Measurements from ENCODE around the gene MARS1.
"Not testable (repeated sequence)": the region's sequence is repeated elsewhere in the genome, so short reads cannot be mapped to it uniquely, and the experiment has no call there.

The MARS1 gene

DNA sequence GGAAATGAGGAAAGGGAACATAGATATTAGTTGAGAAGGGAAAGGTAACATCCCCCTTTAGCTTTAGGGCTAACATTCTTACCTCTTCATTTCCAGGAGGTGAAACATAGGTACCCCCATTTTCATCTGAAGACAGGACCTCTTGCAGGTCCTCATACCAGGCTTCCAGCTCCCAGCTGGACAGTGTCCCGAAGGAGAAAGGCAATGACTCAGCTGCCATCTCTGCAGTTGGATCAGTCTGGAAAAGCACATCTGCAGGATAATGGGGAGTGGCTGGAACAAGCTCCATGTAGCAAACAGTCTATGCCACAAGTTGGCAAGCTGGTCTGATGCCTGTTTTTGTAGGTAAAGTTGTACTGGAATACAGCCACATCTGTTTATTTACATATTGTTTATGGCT, 29.3 kb downstream of the MARS1 start:
- Mint-ChIP-seq H3K4me3 (no peak overlapping the region), H3K9me3 (no peaks in the 10 kb centered on the region), H3K36me3 (peaks cover 37% of the 10 kb centered on the region), H3K27me3 (no peaks in the 10 kb centered on the region), H3K4me1 (peaks cover 25% of the 10 kb centered on the region), H3K27ac (peak overlapping the region; percentile 83)
- DNase-seq (ENCODE audit: low spot score in 2 of 2): no peak
- no peak for ATAC-seq (ENCODE audit: low read depth)

DNA sequence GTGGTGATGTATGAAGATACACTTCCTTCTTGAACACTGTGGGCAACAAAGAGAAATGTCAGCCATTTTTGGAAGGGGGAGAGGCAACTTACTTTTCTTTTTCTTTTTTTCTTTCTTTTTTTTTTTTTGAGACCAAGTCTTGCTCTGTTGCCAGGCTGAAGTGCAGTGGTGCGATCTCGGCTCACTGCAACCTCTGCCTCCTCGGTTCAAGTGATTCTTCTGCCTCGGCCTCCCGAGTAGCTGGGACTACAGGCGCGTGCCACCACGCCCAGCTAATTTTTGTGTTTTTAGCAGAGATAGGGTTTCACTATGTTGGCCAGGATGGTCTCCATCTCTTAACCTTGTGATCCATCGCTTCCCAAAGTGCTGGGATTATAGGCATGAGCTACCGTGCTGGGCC, 29.9 kb downstream of the MARS1 start:
- peaks cover 33% of the 10 kb centered on the region for H3K36me3 Mint-ChIP-seq
- H3K4me3 Mint-ChIP-seq; H3K9me3 Mint-ChIP-seq; DNase-seq (ENCODE audit: low spot score in 2 of 2); H3K27me3 Mint-ChIP-seq; ATAC-seq (ENCODE audit: low read depth): not testable (repeated sequence)
- peak overlapping the region; percentile 83 for H3K27ac Mint-ChIP-seq
- peaks cover 25% of the 10 kb centered on the region for H3K4me1 Mint-ChIP-seq

DNA sequence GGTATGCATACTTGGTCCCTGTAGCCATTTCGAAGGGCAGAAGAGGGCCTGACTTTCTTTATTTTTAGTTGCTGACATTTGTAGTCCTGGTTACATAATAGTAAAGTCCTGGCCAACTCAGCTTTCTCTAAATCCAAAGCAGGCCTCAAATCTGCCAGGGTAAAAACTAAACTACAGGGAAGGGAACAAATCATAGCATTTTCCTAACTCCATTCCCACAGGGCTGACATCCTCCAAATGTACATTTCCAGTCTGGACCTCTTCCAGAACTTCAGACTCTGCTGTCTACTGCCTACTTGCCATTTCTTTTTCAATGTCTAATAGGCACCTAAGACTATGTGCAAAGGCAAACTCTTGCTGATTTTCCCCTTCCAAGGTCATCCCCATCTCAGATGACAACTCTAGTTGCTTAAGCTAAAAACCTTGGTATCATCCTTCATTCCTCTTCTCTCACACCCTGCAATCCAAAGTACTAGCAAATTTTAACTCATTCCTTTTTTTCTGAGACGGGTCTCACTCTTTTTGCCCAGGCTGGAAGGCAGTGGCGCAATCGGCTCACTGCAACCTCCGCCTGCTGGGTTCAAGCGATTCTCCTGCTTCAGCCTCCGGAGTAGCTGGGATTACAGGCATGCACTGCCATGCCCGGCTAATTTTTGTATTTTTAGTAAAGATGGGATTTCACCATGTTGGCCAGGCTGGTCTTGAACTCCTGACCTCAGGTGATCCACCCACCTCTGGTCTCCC, 30.5 kb downstream of the MARS1 start:
- Mint-ChIP-seq H3K27ac (peak overlapping the region; percentile 83), H3K36me3 (peaks cover 26% of the 10 kb centered on the region), H3K4me1 (peaks cover 28% of the 10 kb centered on the region), H3K4me3 (peak overlapping the region; percentile 97), H3K9me3 (no peaks in the 10 kb centered on the region), H3K27me3 (no peaks in the 10 kb centered on the region)
- ATAC-seq (ENCODE audit: low read depth) (no peak), DNase-seq (ENCODE audit: low spot score in 2 of 2) (no peak)

DNA sequence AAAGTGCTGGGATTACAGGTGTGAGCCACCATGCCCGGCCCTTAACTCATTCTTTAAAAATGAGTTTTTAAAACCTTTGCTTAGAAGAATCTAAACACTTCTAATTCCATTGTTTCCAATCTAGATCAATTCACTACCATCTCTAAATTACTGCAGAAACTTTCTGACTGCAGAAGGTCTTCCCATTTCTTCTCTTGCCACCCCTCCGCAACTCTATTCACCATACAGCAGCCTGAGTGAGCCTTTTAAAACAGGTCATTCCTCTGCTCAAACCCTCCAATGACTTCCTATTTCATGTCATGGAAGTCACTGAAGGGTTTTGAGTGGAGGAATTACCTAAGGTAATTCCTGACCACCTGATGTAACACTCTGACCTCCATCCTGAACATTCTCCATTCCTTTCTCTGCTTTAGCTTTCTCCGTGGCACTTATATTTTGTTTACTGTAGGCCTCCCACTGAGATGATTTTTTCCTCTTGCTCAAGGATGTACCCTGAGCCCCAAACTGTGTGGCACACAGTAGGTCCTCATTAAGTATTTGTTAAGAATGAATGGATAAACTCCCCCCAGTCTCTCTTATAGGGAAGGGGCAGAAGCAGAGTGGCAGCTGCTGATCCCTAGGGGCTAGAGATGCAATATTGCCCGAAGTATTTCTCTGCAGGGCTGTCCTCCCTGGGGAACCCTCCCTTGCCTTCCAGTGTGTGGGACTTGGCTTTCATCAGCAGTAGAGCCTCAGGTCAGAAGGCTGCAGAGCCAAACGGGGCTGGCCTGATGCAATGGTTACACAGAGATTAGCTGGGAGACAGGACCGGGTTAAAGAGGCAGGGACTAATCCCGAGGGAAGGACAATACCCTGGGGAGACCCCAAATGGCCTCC, 31.3 kb downstream of the MARS1 start:
- Mint-ChIP-seq H3K27me3 (no peaks in the 10 kb centered on the region), H3K4me1 (peaks cover 35% of the 10 kb centered on the region), H3K4me3 (peak overlapping the region; percentile 97), H3K27ac (peak overlapping the region; percentile 99), H3K9me3 (no peaks in the 10 kb centered on the region), H3K36me3 (peaks cover 24% of the 10 kb centered on the region)
- ATAC-seq (ENCODE audit: low read depth) (no peak), DNase-seq (ENCODE audit: low spot score in 2 of 2) (peak in 1 of 2 donors; percentile 29)

DNA sequence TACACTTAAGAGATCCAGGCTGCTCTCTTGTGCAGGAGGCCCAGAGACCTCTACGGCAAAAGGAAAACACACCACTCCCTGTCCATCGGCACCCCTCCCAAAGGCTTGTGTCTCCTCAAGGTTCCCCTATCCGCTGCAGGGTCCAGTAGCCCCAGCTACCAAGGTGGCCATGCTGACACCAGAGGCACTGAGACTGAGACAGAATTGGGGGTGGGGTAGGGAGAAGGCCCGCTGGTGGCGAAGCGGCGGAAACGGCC, 31.9 kb downstream of the MARS1 start:
- H3K4me1 Mint-ChIP-seq: peaks cover 39% of the 10 kb centered on the region
- DNase-seq (ENCODE audit: low spot score in 2 of 2) (peak in 1 of 2 donors; percentile 29), ATAC-seq (ENCODE audit: low read depth) (no peak)
- no peaks in the 10 kb centered on the region for H3K9me3 Mint-ChIP-seq
- H3K27ac Mint-ChIP-seq: peak overlapping the region; percentile 99
- H3K27me3 Mint-ChIP-seq: no peaks in the 10 kb centered on the region
- H3K36me3 Mint-ChIP-seq: peaks cover 24% of the 10 kb centered on the region
- peak overlapping the region; percentile 97 for H3K4me3 Mint-ChIP-seq

DNA sequence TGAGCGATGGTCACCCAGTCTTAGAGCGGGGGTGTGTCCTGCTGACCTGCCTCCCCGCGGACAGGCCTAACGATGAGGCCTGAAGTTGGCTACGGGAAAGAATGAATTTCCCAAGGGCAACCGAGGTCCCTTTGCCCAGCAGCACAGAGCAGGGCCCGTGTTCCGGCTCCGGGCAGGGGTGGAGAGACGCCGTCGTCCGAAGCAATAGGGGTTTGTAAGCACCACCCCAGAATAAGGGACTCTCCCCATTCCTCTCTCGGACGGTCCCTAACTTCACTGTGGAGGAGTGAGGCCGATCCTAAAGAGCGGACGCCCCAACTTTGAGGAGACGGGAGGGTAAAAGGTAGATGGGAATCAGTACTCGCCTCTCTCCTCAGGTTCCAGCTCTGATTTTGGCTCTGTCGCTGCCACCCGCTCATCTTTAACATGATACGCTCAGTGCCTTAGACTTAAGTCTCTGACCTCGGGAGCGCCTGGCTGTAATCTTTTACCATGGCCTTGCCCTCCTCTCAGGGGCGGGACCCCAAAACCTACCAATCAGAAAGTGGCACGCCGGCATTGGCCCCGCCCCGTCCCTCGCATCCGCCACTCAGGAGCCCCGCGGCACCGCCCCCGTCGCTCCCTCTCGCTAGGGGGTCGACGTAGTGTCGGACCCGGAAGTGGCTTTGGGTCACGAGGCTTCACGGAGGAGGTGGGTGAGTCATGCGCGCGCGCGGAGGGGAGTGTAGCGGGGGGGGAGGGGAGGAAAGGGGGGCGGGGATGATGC, 32.4 kb downstream of the MARS1 start, which contains the start of gene DDIT3:
Gene DDIT3 (minus strand): TSS at position 462 of the 766 bp plus-strand sequence. CDS start 3,108 bp downstream, outside the sequence.
- Mint-ChIP-seq H3K4me1 (peaks cover 42% of the 10 kb centered on the region), H3K4me3 (peak within 1 kb of the TSS; percentile 97), H3K36me3 (peaks cover 23% of the 10 kb centered on the region), H3K27me3 (no peaks in the 10 kb centered on the region), H3K27ac (peak within 1 kb of the TSS; percentile 99), H3K9me3 (no peaks in the 10 kb centered on the region)
- peak; percentile 73 for ATAC-seq (ENCODE audit: low read depth)
- peak; percentile 97 to 99 for DNase-seq (ENCODE audit: low spot score in 2 of 2)

DNA sequence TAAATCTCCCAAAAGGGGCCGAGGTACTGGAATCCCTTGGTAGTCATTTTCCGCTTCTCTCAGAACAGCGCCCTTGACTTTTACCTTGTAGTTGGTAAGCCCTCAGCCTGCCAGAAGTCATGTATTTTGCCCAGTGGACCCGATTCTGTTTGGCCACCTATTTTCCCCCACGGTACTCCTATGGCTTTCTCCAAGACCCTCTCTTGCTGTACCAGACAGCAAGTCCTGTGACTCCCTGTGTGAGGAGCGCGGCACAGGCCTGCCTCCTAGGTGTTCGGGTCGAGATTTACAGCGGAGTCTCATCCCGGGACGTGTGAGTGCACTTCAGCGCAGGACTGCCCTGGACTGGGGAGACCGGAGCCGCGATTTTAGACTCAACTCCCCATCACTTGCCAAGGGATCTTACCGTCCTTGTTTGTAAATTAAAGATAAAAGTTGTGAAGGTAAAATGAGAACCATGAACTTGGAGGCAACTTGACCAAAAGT, 33.7 kb downstream of the MARS1 start:
- peaks cover 46% of the 10 kb centered on the region for H3K4me1 Mint-ChIP-seq
- H3K27me3 Mint-ChIP-seq: no peaks in the 10 kb centered on the region
- H3K27ac Mint-ChIP-seq: peak overlapping the region; percentile 99
- H3K9me3 Mint-ChIP-seq: no peaks in the 10 kb centered on the region
- ATAC-seq (ENCODE audit: low read depth): no peak
- DNase-seq (ENCODE audit: low spot score in 2 of 2): peak in 1 of 2 donors; percentile 40
- H3K4me3 Mint-ChIP-seq: peak overlapping the region; percentile 97
- peaks cover 16% of the 10 kb centered on the region for H3K36me3 Mint-ChIP-seq

DNA sequence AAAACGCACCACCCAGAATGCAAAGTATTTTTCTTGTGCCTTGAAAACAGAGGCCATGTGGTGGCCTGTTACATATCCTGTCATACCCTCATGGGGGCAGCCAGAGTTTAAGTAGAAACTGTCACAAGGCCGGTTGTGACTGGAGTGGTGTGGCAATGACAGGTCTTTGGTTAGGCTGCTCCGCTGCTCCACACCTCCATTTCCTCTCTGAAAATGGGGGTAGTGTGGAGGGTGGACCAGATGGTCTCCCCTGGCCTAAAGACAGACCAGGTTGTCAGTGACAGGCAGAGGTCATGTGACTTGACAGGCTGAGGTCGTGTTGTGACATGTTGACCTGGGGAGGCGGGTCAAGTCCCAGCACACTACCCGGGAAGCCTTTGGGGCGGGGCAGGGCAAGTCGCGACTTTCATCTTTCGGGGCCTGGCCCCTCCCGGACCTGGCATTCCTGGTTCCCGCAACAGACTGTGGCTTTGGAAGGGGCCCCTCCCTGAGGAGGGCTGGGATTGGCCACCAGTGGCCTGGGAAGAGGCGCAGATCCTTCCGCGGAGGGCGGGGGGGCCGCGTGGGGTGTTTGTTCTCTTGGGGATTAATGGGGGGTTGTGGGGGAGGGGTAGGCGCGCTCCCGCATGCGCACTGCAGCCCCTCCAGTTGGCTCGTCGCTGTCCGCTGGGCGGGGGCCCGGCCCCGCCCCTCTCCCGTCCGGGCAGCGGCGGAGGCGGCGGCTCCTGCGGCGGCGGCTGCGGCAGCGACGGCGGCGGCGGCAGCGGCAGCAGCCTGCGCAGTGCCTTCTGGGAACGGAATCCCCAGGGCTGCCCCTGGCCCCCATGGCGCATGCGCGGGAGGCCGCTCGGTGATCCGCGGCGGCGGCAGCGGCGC, 34.4 kb downstream of the MARS1 start, which contains the start of gene MBD6:
Gene MBD6 (plus strand): TSS at position 814 of the 876 bp plus-strand sequence. CDS start 1,480 bp downstream, outside the sequence.
- DNase-seq (ENCODE audit: low spot score in 2 of 2): peak; percentile 89 to 91
- Mint-ChIP-seq H3K27me3 (no peaks in the 10 kb centered on the region), H3K27ac (peak within 1 kb of the TSS; percentile 99), H3K36me3 (peaks cover 11% of the 10 kb centered on the region), H3K4me1 (peaks cover 48% of the 10 kb centered on the region), H3K9me3 (no peaks in the 10 kb centered on the region), H3K4me3 (peak within 1 kb of the TSS; percentile 97)
- ATAC-seq (ENCODE audit: low read depth): peak; percentile 29

DNA sequence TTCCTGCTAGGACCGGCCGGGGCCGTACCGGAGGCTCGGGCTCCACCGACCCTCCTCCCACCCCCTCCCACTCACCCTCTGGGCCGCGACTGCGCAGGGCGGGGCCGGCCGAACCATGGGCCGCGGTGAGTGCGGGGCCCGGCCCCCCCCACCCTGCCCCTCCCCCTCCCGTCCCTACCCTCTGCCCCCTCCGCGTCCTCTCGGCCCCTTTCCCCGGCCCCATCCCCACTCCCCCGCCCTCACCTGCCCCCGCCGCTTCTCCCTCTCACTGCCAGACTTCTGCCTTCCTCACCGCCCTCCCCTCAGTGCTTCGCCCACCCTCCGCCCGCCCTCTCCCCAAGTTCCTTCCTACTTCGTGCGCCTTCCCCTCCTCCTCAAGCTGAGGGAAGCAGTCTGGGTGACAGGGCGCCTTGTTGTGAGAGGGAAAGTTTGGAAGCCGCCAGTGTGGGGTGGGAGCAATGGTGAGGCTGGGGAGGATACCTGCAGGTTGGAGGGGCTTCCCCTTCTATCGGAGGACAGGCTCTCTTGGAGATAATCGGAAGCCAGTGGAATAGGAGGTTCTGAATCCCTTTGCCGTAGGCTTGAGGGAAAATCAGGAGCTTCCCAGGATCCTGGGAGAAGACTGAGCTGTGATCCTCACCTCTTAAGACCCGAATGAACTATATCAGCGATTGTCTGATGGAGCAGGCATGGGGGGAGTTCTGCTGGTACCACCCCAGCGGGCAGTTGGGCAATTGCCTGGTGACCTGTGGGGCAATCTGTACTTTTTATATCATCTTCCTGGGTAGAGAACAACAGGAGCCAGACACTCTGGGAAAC, 35.2 kb downstream of the MARS1 start:
- DNase-seq (ENCODE audit: low spot score in 2 of 2) (no peak), ATAC-seq (ENCODE audit: low read depth) (no peak)
- Mint-ChIP-seq H3K27ac (peak overlapping the region; percentile 99), H3K27me3 (no peaks in the 10 kb centered on the region), H3K4me3 (peak overlapping the region; percentile 91), H3K9me3 (no peaks in the 10 kb centered on the region), H3K36me3 (peaks cover 8% of the 10 kb centered on the region), H3K4me1 (peaks cover 43% of the 10 kb centered on the region)

DNA sequence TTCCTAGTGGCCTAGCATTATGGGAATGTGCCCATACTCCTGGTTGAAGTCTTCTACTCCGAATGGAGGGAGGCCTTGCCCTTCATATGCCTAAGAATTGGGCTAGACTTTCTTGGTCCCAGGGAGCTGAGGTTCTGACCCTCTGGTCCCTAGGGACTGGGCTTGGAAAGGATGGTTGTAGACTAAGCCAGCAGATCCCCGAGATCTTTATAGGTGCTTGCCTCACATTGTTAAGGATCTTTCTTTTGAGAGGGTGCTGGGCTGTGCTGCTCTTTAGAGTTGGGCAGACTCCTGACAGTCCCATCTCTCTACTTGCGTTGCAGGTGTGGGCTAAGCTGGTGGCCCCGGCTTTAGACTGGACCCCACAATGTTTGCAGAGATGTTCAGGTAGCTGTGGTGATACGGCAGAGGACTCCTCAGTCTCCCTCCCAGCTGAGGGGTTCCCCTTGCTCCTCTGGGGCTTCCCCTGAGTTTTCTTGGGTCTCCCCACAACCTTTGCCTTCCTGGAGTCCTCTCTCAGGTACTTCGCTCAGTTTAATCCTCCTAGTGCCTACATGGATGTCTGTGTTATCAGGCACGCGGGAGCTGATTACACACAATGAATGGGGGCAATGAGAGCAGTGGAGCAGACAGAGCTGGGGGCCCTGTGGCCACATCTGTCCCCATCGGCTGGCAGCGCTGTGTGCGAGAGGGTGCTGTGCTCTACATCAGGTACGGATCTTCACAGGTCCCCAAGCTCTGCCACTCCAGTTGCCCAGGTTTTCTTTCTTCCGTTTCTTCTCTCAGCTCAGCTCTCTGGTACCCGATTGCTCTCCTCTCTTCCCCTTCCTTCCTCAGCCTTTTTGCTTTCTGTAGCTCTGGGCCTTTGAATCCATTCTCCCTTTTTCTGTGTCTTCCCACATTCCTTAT, 36.1 kb downstream of the MARS1 start:
- DNase-seq (ENCODE audit: low spot score in 2 of 2): peak in 1 of 2 donors; percentile 26
- H3K36me3 Mint-ChIP-seq: peaks cover 4% of the 10 kb centered on the region
- peak overlapping the region; percentile 91 for H3K4me3 Mint-ChIP-seq

DNA sequence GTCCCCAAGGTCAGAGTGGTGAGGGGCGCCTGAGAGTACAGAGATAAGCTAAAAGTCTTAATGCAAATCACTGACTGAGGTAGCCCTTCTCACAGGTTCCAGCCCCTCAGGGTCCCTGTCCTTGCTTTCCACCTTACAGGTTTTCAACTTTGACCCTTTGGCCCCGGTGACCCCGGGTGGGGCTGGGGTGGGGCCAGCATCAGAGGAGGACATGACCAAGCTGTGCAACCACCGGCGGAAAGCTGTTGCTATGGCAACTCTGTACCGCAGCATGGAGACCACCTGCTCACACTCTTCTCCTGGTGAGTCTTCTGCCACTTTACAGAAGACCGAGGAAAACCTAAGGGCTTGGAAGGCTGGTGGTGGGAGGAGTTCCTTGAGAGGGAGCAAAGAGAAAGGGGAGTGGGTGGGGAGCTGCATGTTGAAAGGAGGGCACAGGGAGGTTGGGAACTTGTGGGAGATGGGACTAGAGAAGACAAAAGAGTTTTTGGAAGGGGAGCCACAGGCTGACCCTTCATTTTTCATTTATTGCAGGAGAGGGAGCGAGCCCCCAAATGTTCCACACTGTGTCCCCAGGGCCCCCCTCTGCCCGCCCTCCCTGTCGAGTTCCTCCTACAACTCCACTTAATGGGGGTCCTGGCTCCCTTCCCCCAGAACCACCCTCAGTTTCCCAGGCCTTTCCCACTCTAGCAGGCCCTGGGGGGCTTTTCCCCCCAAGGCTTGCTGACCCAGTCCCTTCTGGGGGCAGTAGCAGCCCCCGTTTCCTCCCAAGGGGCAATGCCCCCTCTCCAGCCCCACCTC, 37.1 kb downstream of the MARS1 start:
- Mint-ChIP-seq H3K27ac (peak overlapping the region; percentile 91), H3K36me3 (peaks cover 6% of the 10 kb centered on the region), H3K4me3 (no peak overlapping the region), H3K4me1 (peaks cover 32% of the 10 kb centered on the region), H3K9me3 (no peaks in the 10 kb centered on the region), H3K27me3 (no peaks in the 10 kb centered on the region)
- DNase-seq (ENCODE audit: low spot score in 2 of 2) (no peak), ATAC-seq (ENCODE audit: low read depth) (no peak)

More for the DNA sequence above, 36.1 kb downstream of the MARS1 start:
- Mint-ChIP-seq H3K9me3 (no peaks in the 10 kb centered on the region), H3K27me3 (no peaks in the 10 kb centered on the region), H3K4me1 (peaks cover 36% of the 10 kb centered on the region), H3K27ac (peak overlapping the region; percentile 91)
- no peak for ATAC-seq (ENCODE audit: low read depth)
